GM23338 (cell line): ENCODE results near the gene MYT1. TPM values are rescaled to one million over a fixed set of nuclear protein-coding genes. Genes with fewer than 3 reads are reported as not detected.

Experiments used
- ATAC-seq: fragments of 200-7000 bp; cut with Tn5 transposase; 3 replicates; pipeline ENCODE4 v1.9.1; 2020
- DNase-seq: peaks from one replicate; pipeline ENCODE4 v3.0.0-alpha.2; 2015; ENCODE audit warnings: low spot score
- H2AFZ ChIP-seq: fragments of 200-600 bp; sonication (generic); 2 replicates; pipeline ENCODE4 v1.8.0; 2016; ENCODE audit warnings: antibody characterized with exemption, mild to moderate bottlenecking, moderate library complexity
- H3F3A ChIP-seq: fragments of 200-600 bp; sonication (generic); replicated peaks from 2 replicates; pipeline ENCODE4 v1.8.0; 2017; ENCODE audit warnings: antibody characterized with exemption, mixed run types, low read depth
- H3K27ac ChIP-seq: fragments of 200-600 bp; sonication (generic); 2 replicates; pipeline ENCODE4 v1.6.1; 2016; ENCODE audit warnings: low read depth
- H3K27me3 ChIP-seq: fragments of 200-600 bp; sonication (generic); 2 replicates; pipeline ENCODE4 v1.8.0; 2016; ENCODE audit warnings: mild to moderate bottlenecking, mixed run types, moderate library complexity; ENCODE audit not compliant: insufficient read depth
- H3K36me3 ChIP-seq: fragments of 200-600 bp; sonication (generic); 2 replicates; pipeline ENCODE4 v1.8.0; 2016; ENCODE audit warnings: mild to moderate bottlenecking; ENCODE audit not compliant: insufficient read depth
- H3K4me1 ChIP-seq: fragments of 200-600 bp; sonication (generic); 2 replicates; pipeline ENCODE4 v1.8.0; 2016; ENCODE audit warnings: mild to moderate bottlenecking, moderate library complexity; ENCODE audit not compliant: insufficient read depth
- H3K4me2 ChIP-seq: fragments of 200-600 bp; sonication (generic); 2 replicates; pipeline ENCODE4 v1.7.1; 2017; ENCODE audit warnings: mixed run types
- H3K4me3 ChIP-seq: fragments of 200-600 bp; sonication (generic); 2 replicates; pipeline ENCODE4 v1.6.1; 2016; ENCODE audit warnings: mixed run types
- H3K79me2 ChIP-seq: fragments of 200-600 bp; sonication (generic); replicated peaks from 2 replicates; pipeline ENCODE4 v1.8.0; 2017; ENCODE audit warnings: mild to moderate bottlenecking; ENCODE audit not compliant: insufficient read depth
- H3K9me2 ChIP-seq: fragments of 200-600 bp; sonication (generic); 2 replicates; pipeline ENCODE4 v1.8.0; 2017; ENCODE audit not compliant: insufficient read depth
- H4K20me1 ChIP-seq: fragments of 200-600 bp; sonication (generic); replicated peaks from 2 replicates; pipeline ENCODE4 v1.8.0; 2017; ENCODE audit warnings: mild to moderate bottlenecking; ENCODE audit not compliant: insufficient read depth
- H3K27ac Mint-ChIP-seq: 2 replicates; pipeline ENCODE4 v1.8.0; 2020; ENCODE audit warnings: inconsistent platforms, mild to moderate bottlenecking, moderate library complexity, mixed read lengths
- H3K27me3 Mint-ChIP-seq: 3 replicates; pipeline ENCODE4 v1.8.0; 2022; ENCODE audit warnings: low read depth, mild to moderate bottlenecking, moderate library complexity, mixed read lengths, inconsistent platforms; ENCODE audit not compliant: insufficient read depth, poor library complexity
- H3K36me3 Mint-ChIP-seq: 3 replicates; pipeline ENCODE4 v1.8.0; 2021; ENCODE audit warnings: low read depth, mild to moderate bottlenecking, inconsistent platforms, moderate library complexity, mixed read lengths
- H3K4me1 Mint-ChIP-seq: 3 replicates; pipeline ENCODE4 v1.8.0; 2020; ENCODE audit warnings: mild to moderate bottlenecking, inconsistent platforms, mixed read lengths
- H3K4me3 Mint-ChIP-seq: 3 replicates; pipeline ENCODE4 v1.8.0; 2021; ENCODE audit warnings: moderate library complexity, mild to moderate bottlenecking, inconsistent platforms, mixed read lengths
- H3K9me3 Mint-ChIP-seq: 3 replicates; pipeline ENCODE4 v1.8.0; 2020; ENCODE audit warnings: moderate library complexity, mild to moderate bottlenecking, inconsistent platforms, mixed read lengths
- EZH2 ChIP-seq: fragments of 200-600 bp; sonication (generic); IDR thresholded peaks from one replicate; pipeline ENCODE4 v1.8.0; 2017; ENCODE audit warnings: antibody characterized with exemption, mild to moderate bottlenecking, low read depth; ENCODE audit not compliant: unreplicated experiment
- EZH2phosphoT487 ChIP-seq: fragments of 200-600 bp; sonication (generic); IDR thresholded peaks from one replicate; pipeline ENCODE4 v1.8.1; 2018; ENCODE audit warnings: antibody characterized with exemption; ENCODE audit not compliant: unreplicated experiment
- JUNB ChIP-seq: IDR thresholded peaks from one replicate; pipeline ENCODE4 v1.6.1; 2016; ENCODE audit warnings: antibody characterized with exemption; ENCODE audit not compliant: unreplicated experiment
- NANOG ChIP-seq: IDR thresholded peaks from 2 replicates; pipeline ENCODE4 v1.6.1; 2016; ENCODE audit warnings: antibody characterized with exemption, borderline replicate concordance
- POLR2AphosphoS5 ChIP-seq: IDR thresholded peaks from 2 replicates; pipeline ENCODE4 v1.6.1; 2016; ENCODE audit warnings: antibody characterized with exemption, low read depth
- STAT1 ChIP-seq: IDR thresholded peaks from one replicate; pipeline ENCODE4 v1.6.1; 2016; ENCODE audit warnings: antibody characterized with exemption; ENCODE audit not compliant: unreplicated experiment
- ZNF114 ChIP-seq: fragments of 250-450 bp; sonication (Bioruptor Pico); IDR thresholded peaks from 2 replicates; pipeline ENCODE4 v1.5.0; 2020; ENCODE audit warnings: mild to moderate bottlenecking, moderate library complexity
- polyA plus RNA-seq: library from polyadenylated mRNA; unstranded; fragments of >200 nt; fragmentation: Nextera tagmentation; extraction: Ambion mirVana; gene quantifications from 2 replicates; pipeline ENCODE4 v1.2.1, GENCODE V29; 2016
- total RNA-seq: library from RNA; depleted of rRNA; stranded (reverse); fragments of >200 nt; shearing (Covaris generic); gene quantifications from 2 replicates; pipeline ENCODE4 v1.2.3, GENCODE V29; 2014
- TF ChIP-seq, protein P1 (sequence below): IDR thresholded peaks from one replicate; pipeline ENCODE4 v1.6.1; 2018; ENCODE audit warnings: antibody characterized with exemption; ENCODE audit not compliant: unreplicated experiment
- TF ChIP-seq, protein P2 (sequence below): IDR thresholded peaks from 2 replicates; pipeline ENCODE4 v1.6.1; 2016; ENCODE audit warnings: antibody characterized with exemption

Gene MYT1
- total and polyA plus RNA-seq, 2 experiments from 2014 or later = 0.83 to 1.6 TPM

DNA sequence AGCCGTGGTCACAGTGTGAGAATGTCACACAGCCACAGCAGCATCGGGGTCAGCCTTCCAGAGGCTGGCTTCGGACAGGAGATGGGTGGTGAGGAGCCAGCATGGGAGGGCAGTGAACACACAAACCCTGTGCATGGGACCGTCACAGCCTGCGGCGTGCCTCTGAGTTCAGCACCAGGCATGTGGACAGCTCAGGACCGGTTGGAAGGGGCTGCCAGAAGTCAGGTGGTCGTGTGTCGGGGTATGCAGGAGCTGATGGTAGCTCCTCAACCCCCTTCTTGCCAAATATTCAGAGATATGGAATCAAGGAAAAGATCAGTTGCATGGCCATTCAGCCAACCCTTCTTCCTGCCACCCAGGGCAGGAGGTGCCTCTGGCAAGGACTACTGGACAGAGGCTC is 28.2 kb downstream of the MYT1 start:
- peak; percentile 49 for ATAC-seq
- Mint-ChIP-seq H3K4me3 (no peak overlapping the region), H3K4me1 (peaks cover 67% of the 10 kb centered on the region), H3K27me3 (peaks cover 11% of the 10 kb centered on the region), H3K9me3 (peaks cover 9% of the 10 kb centered on the region; the same call in 2 of the 3 replicates), H3K36me3 (peaks cover 4% of the 10 kb centered on the region; the same call in 1 of the 3 replicates), H3K27ac (no peak overlapping the region)
- Histone ChIP-seq H2AFZ (no peak overlapping the region), H3K4me2 (no peak overlapping the region), H3K9me2 (peaks cover 3% of the 10 kb centered on the region; the same call in 1 of the 2 replicates), H3K27ac (no peak overlapping the region), H3K4me3 (no peak overlapping the region), H3K27me3 (no peaks in the 10 kb centered on the region), H4K20me1 (no peaks in the 10 kb centered on the region), H3K36me3 (no peaks in the 10 kb centered on the region), H3F3A (peaks cover 23% of the 10 kb centered on the region), H3K79me2 (no peaks in the 10 kb centered on the region), H3K4me1 (peaks cover 39% of the 10 kb centered on the region)
- TF ChIP-seq, protein P1, sequence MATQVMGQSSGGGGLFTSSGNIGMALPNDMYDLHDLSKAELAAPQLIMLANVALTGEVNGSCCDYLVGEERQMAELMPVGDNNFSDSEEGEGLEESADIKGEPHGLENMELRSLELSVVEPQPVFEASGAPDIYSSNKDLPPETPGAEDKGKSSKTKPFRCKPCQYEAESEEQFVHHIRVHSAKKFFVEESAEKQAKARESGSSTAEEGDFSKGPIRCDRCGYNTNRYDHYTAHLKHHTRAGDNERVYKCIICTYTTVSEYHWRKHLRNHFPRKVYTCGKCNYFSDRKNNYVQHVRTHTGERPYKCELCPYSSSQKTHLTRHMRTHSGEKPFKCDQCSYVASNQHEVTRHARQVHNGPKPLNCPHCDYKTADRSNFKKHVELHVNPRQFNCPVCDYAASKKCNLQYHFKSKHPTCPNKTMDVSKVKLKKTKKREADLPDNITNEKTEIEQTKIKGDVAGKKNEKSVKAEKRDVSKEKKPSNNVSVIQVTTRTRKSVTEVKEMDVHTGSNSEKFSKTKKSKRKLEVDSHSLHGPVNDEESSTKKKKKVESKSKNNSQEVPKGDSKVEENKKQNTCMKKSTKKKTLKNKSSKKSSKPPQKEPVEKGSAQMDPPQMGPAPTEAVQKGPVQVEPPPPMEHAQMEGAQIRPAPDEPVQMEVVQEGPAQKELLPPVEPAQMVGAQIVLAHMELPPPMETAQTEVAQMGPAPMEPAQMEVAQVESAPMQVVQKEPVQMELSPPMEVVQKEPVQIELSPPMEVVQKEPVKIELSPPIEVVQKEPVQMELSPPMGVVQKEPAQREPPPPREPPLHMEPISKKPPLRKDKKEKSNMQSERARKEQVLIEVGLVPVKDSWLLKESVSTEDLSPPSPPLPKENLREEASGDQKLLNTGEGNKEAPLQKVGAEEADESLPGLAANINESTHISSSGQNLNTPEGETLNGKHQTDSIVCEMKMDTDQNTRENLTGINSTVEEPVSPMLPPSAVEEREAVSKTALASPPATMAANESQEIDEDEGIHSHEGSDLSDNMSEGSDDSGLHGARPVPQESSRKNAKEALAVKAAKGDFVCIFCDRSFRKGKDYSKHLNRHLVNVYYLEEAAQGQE = peak; percentile 95
- no peak for TF ChIP-seq JUNB
- DNase-seq = peak; percentile 75

DNA sequence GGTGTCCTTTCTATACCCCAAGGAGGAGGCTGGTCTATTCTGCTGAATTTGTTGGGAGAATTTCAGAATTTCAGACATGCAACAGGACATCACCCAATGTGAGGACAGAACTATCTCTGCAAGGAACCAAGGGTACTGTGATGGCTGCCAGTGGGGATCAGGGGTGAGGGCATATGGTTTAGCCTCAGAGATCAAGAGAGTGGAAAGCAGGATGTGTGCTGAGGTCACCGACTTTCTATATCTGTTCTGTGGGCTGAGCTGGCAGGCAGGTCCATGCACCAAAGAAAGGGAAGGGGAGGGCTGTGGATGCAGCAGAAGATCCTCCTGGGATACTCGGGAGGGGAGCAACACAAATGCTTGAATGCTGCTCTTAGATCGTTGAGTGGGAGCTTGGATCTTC is 28.8 kb downstream of the MYT1 start:
- peaks cover 66% of the 10 kb centered on the region for H3K4me1 Mint-ChIP-seq
- Histone ChIP-seq H3K27me3 (no peaks in the 10 kb centered on the region), H3K9me2 (peaks cover 3% of the 10 kb centered on the region; the same call in 1 of the 2 replicates), H3F3A (peaks cover 22% of the 10 kb centered on the region), H3K36me3 (no peaks in the 10 kb centered on the region), H3K4me3 (no peak overlapping the region), H3K4me1 (peaks cover 34% of the 10 kb centered on the region), H3K79me2 (no peaks in the 10 kb centered on the region), H3K27ac (no peak overlapping the region), H4K20me1 (no peaks in the 10 kb centered on the region), H2AFZ (no peak overlapping the region), H3K4me2 (no peak overlapping the region)
- H3K9me3 Mint-ChIP-seq = peaks cover 2% of the 10 kb centered on the region; the same call in 1 of the 3 replicates
- DNase-seq (no peak), ATAC-seq (no peak)
- no peak overlapping the region for H3K4me3 Mint-ChIP-seq
- H3K27ac Mint-ChIP-seq = no peak overlapping the region
- H3K27me3 Mint-ChIP-seq = peaks cover 8% of the 10 kb centered on the region
- H3K36me3 Mint-ChIP-seq = no peaks in the 10 kb centered on the region
- TF ChIP-seq, protein P1 = no peak
- TF ChIP-seq, protein P2, sequence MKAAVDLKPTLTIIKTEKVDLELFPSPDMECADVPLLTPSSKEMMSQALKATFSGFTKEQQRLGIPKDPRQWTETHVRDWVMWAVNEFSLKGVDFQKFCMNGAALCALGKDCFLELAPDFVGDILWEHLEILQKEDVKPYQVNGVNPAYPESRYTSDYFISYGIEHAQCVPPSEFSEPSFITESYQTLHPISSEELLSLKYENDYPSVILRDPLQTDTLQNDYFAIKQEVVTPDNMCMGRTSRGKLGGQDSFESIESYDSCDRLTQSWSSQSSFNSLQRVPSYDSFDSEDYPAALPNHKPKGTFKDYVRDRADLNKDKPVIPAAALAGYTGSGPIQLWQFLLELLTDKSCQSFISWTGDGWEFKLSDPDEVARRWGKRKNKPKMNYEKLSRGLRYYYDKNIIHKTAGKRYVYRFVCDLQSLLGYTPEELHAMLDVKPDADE = no peak
- TF ChIP-seq EZH2 (no peak), JUNB (no peak), POLR2AphosphoS5 (no peak), EZH2phosphoT487 (no peak), ZNF114 (CRISPR knock-in tag) (no peak), STAT1 (no peak), NANOG (no peak)
